ENCODE results near the gene NAV2.

NAV2 gene

GRCh38 chr11:19735157-19735908, 22.7 kb downstream of the NAV2 start:
- Histone ChIP-seq H3K9me3 (ENCODE audit: control insufficient read depth, insufficient read depth, low read length) (no peaks in the 10 kb centered on the region), H3K27ac (ENCODE audit: low read depth, low read length) (no peak overlapping the region)

DNA sequence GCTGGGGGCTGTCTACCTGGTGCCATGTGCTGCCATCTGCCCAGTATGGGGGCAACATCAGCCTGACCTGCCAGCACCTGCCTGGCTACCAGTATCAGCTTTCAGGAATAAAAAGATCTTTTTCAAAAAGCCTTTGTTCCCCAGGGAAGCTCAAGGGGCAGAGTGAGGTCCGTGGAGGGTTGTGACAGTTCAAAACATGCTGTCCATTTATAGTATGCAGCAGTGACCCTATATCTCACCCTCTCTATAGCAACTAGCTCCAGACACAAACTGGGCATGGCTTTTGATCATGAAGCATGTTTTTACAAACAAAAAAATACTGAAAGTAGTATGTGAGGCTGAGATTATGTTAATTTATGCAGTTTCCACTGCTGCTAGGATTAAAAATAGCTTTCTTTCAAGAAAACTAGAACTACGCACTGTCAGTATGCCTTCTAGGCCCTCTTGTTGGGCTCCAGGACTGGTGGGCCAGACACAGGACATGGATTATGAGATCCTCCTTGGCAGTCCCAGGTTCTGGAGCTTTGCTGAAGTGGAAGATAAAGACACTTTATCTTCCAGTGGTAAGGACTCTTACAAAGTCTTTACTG, 23.4 kb downstream of the NAV2 start:
- peaks cover 17% of the 10 kb centered on the region for H3K4me1 ChIP-seq (ENCODE audit: control insufficient read depth, insufficient read depth, low read length)
- H3K9me3 ChIP-seq (ENCODE audit: control insufficient read depth, insufficient read depth, low read length): no peaks in the 10 kb centered on the region
- H3K27ac ChIP-seq (ENCODE audit: low read depth, low read length): no peak overlapping the region
- H3K9ac ChIP-seq (ENCODE audit: low read depth, low read length): no peak overlapping the region
- no peak overlapping the region for H3K4me3 ChIP-seq (ENCODE audit: low read depth, low read length)
- no peaks in the 10 kb centered on the region for H3K27me3 ChIP-seq (ENCODE audit: control insufficient read depth, insufficient read depth, low read length)
- H3K36me3 ChIP-seq (ENCODE audit: control insufficient read depth, insufficient read depth, low read length): no peaks in the 10 kb centered on the region

More at GRCh38 chr11:19735157-19735908, 22.7 kb downstream of the NAV2 start:
- Histone ChIP-seq H3K4me3 (ENCODE audit: low read depth, low read length) (no peak overlapping the region), H3K36me3 (ENCODE audit: control insufficient read depth, insufficient read depth, low read length) (no peaks in the 10 kb centered on the region), H3K4me1 (ENCODE audit: control insufficient read depth, insufficient read depth, low read length) (peaks cover 12% of the 10 kb centered on the region), H3K27me3 (ENCODE audit: control insufficient read depth, insufficient read depth, low read length) (no peaks in the 10 kb centered on the region), H3K9ac (ENCODE audit: low read depth, low read length) (no peak overlapping the region)

DNA sequence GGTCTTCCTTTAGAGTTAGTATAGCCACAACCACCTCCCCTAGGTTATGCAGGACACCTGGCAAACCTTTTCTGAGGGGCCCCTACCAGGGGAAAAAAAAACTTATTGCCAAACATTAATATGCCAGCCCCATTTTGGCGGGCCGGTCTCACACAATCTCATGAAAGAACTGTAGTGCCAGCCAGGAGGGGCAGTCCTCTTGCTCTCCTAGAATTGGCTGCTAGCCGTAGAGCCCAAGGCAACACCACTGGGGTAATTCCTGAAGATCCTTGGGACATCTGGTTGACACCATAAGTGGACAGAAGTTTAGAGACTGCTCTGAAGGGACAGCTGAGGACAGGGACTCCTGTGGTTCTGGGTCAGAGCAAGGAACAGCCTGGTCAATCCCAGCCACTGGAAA, 24.2 kb downstream of the NAV2 start:
- Histone ChIP-seq H3K4me3 (ENCODE audit: low read depth, low read length) (no peak overlapping the region), H3K36me3 (ENCODE audit: control insufficient read depth, insufficient read depth, low read length) (no peaks in the 10 kb centered on the region)

GRCh38 chr11:19737575-19737974, 24.9 kb downstream of the NAV2 start:
- no peak overlapping the region for H3K4me3 ChIP-seq (ENCODE audit: low read depth, low read length)
- no peak overlapping the region for H3K9ac ChIP-seq (ENCODE audit: low read depth, low read length)
- no peaks in the 10 kb centered on the region for H3K36me3 ChIP-seq (ENCODE audit: control insufficient read depth, insufficient read depth, low read length)
- no peaks in the 10 kb centered on the region for H3K27me3 ChIP-seq (ENCODE audit: control insufficient read depth, insufficient read depth, low read length)
- H3K9me3 ChIP-seq (ENCODE audit: control insufficient read depth, insufficient read depth, low read length): no peaks in the 10 kb centered on the region
- H3K4me1 ChIP-seq (ENCODE audit: control insufficient read depth, insufficient read depth, low read length): peaks cover 17% of the 10 kb centered on the region
- no peak overlapping the region for H3K27ac ChIP-seq (ENCODE audit: low read depth, low read length)

More for the DNA sequence above, 24.2 kb downstream of the NAV2 start:
- Histone ChIP-seq H3K9me3 (ENCODE audit: control insufficient read depth, insufficient read depth, low read length) (no peaks in the 10 kb centered on the region), H3K27me3 (ENCODE audit: control insufficient read depth, insufficient read depth, low read length) (no peaks in the 10 kb centered on the region), H3K27ac (ENCODE audit: low read depth, low read length) (no peak overlapping the region), H3K9ac (ENCODE audit: low read depth, low read length) (no peak overlapping the region), H3K4me1 (ENCODE audit: control insufficient read depth, insufficient read depth, low read length) (peaks cover 17% of the 10 kb centered on the region)

- Histone ChIP-seq H3K9me3 (ENCODE audit: control insufficient read depth, insufficient read depth, low read length) (no peaks in the 10 kb centered on the region), H3K27me3 (ENCODE audit: control insufficient read depth, insufficient read depth, low read length) (no peaks in the 10 kb centered on the region), H3K9ac (ENCODE audit: low read depth, low read length) (no peak overlapping the region)
These were observed 25.5 kb downstream of the NAV2 start for GRCh38 chr11:19738124-19738523.

GRCh38 chr11:19739872-19740271, 27.2 kb downstream of the NAV2 start:
- no peak overlapping the region for H3K4me3 ChIP-seq (ENCODE audit: low read depth, low read length)
- no peak overlapping the region for H3K9ac ChIP-seq (ENCODE audit: low read depth, low read length)

More at GRCh38 chr11:19738124-19738523, 25.5 kb downstream of the NAV2 start:
- H3K4me3 ChIP-seq (ENCODE audit: low read depth, low read length): no peak overlapping the region
- H3K4me1 ChIP-seq (ENCODE audit: control insufficient read depth, insufficient read depth, low read length): peaks cover 17% of the 10 kb centered on the region
- H3K36me3 ChIP-seq (ENCODE audit: control insufficient read depth, insufficient read depth, low read length): no peaks in the 10 kb centered on the region
- H3K27ac ChIP-seq (ENCODE audit: low read depth, low read length): no peak overlapping the region

DNA sequence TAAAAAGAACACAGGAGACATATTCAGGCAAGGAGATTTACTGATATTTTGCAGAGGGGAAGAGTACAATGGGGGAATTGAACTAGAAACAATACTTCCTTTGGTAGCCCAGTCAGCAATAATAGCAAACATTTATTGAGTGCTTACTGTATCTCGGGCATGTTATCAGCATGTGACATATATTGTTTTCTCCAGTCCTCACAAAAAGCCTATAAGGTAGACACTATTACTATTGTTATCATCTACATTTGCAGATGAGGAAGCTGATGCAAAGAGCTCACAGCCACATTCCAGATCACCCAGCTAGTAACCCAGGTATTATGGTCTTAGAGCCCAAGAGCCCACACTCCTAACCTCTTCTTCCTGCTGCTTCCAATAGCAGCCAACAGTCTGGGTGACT, 27.9 kb downstream of the NAV2 start:
- H3K36me3 ChIP-seq (ENCODE audit: control insufficient read depth, insufficient read depth, low read length): no peaks in the 10 kb centered on the region
- H3K9me3 ChIP-seq (ENCODE audit: control insufficient read depth, insufficient read depth, low read length): no peaks in the 10 kb centered on the region
- no peaks in the 10 kb centered on the region for H3K27me3 ChIP-seq (ENCODE audit: control insufficient read depth, insufficient read depth, low read length)
- H3K27ac ChIP-seq (ENCODE audit: low read depth, low read length): no peak overlapping the region
- no peak overlapping the region for H3K4me3 ChIP-seq (ENCODE audit: low read depth, low read length)
- peaks cover 17% of the 10 kb centered on the region for H3K4me1 ChIP-seq (ENCODE audit: control insufficient read depth, insufficient read depth, low read length)
- H3K9ac ChIP-seq (ENCODE audit: low read depth, low read length): no peak overlapping the region

More at GRCh38 chr11:19739872-19740271, 27.2 kb downstream of the NAV2 start:
- H3K36me3 ChIP-seq (ENCODE audit: control insufficient read depth, insufficient read depth, low read length): no peaks in the 10 kb centered on the region
- H3K4me1 ChIP-seq (ENCODE audit: control insufficient read depth, insufficient read depth, low read length): peaks cover 17% of the 10 kb centered on the region
- no peaks in the 10 kb centered on the region for H3K9me3 ChIP-seq (ENCODE audit: control insufficient read depth, insufficient read depth, low read length)
- H3K27me3 ChIP-seq (ENCODE audit: control insufficient read depth, insufficient read depth, low read length): no peaks in the 10 kb centered on the region
- H3K27ac ChIP-seq (ENCODE audit: low read depth, low read length): no peak overlapping the region

- Histone ChIP-seq H3K9ac (ENCODE audit: low read depth, low read length) (no peak overlapping the region), H3K4me3 (ENCODE audit: low read depth, low read length) (no peak overlapping the region), H3K36me3 (ENCODE audit: control insufficient read depth, insufficient read depth, low read length) (no peaks in the 10 kb centered on the region), H3K4me1 (ENCODE audit: control insufficient read depth, insufficient read depth, low read length) (peaks cover 17% of the 10 kb centered on the region), H3K9me3 (ENCODE audit: control insufficient read depth, insufficient read depth, low read length) (no peaks in the 10 kb centered on the region), H3K27ac (ENCODE audit: low read depth, low read length) (no peak overlapping the region), H3K27me3 (ENCODE audit: control insufficient read depth, insufficient read depth, low read length) (no peaks in the 10 kb centered on the region)
These were observed 30.1 kb downstream of the NAV2 start for GRCh38 chr11:19742588-19743292.

DNA sequence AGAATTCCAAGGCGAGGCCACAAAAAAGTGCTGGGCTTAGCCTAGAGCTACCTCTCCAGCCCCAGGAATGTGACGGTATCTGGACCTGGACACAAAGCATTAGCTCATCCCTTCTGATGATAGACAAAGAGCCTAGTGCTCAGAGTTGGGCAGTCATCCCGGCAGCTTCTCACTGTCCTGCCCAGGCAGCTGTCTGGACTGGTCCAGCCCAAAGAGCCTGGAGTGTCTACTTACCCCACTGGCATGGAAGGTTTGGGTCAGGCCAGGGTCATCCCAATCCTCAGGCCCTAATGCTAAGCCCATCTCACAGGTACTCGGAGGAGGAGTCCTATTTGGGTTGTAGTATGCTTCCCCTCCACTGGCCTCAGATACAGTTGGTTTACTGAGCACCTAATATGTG, 31.0 kb downstream of the NAV2 start:
- Histone ChIP-seq H3K36me3 (ENCODE audit: control insufficient read depth, insufficient read depth, low read length) (no peaks in the 10 kb centered on the region), H3K9ac (ENCODE audit: low read depth, low read length) (no peak overlapping the region), H3K4me3 (ENCODE audit: low read depth, low read length) (no peak overlapping the region), H3K4me1 (ENCODE audit: control insufficient read depth, insufficient read depth, low read length) (peaks cover 21% of the 10 kb centered on the region), H3K27me3 (ENCODE audit: control insufficient read depth, insufficient read depth, low read length) (no peaks in the 10 kb centered on the region), H3K27ac (ENCODE audit: low read depth, low read length) (no peak overlapping the region), H3K9me3 (ENCODE audit: control insufficient read depth, insufficient read depth, low read length) (no peaks in the 10 kb centered on the region)

DNA sequence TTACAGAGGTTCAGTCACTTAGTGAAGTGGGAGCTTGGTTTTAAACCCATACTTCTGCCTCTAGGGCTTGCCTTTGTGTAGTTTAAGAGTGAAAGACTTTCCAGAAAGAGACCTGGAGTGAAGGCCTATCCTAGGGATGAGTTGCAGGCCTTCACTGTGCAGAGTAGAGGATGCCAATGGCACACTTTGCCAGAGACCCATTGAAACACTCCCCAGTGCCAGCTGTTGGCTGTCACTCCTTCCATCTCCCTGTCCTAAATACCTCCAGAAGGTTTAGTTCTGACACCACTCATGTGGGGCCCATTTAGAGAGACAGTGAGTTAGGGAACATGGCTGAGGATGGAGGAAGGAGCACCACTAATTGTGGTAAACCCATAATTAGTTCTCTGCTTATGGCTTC, 31.5 kb downstream of the NAV2 start:
- Histone ChIP-seq H3K9ac (ENCODE audit: low read depth, low read length) (no peak overlapping the region), H3K4me1 (ENCODE audit: control insufficient read depth, insufficient read depth, low read length) (peaks cover 24% of the 10 kb centered on the region), H3K4me3 (ENCODE audit: low read depth, low read length) (no peak overlapping the region), H3K36me3 (ENCODE audit: control insufficient read depth, insufficient read depth, low read length) (no peaks in the 10 kb centered on the region), H3K9me3 (ENCODE audit: control insufficient read depth, insufficient read depth, low read length) (no peaks in the 10 kb centered on the region), H3K27me3 (ENCODE audit: control insufficient read depth, insufficient read depth, low read length) (no peaks in the 10 kb centered on the region), H3K27ac (ENCODE audit: low read depth, low read length) (no peak overlapping the region)

DNA sequence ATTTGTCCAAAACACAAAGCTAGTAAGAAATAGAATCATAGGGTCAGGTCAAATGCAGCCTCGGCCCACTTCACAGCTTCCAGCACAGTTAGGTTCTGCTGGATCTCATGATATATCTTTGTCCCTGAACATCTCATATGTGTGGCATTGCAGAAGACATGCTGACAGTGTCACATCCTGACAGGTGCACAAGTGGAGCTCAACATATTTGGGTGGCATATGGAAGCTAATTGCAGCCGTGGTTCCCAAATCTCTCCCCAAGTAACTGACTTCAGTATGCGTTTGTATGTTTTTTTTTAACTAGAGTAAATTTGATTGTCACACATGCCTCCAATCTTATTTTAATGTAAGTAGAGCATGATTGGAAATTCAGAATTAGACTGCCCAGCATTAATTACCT, 33.4 kb downstream of the NAV2 start:
- no peaks in the 10 kb centered on the region for H3K27me3 ChIP-seq (ENCODE audit: control insufficient read depth, insufficient read depth, low read length)
- H3K4me1 ChIP-seq (ENCODE audit: control insufficient read depth, insufficient read depth, low read length): peaks cover 8% of the 10 kb centered on the region
- H3K9me3 ChIP-seq (ENCODE audit: control insufficient read depth, insufficient read depth, low read length): no peaks in the 10 kb centered on the region
- H3K9ac ChIP-seq (ENCODE audit: low read depth, low read length): no peak overlapping the region
- no peak overlapping the region for H3K27ac ChIP-seq (ENCODE audit: low read depth, low read length)
- no peak overlapping the region for H3K4me3 ChIP-seq (ENCODE audit: low read depth, low read length)
- H3K36me3 ChIP-seq (ENCODE audit: control insufficient read depth, insufficient read depth, low read length): no peaks in the 10 kb centered on the region
